ENCODE results near the gene MMEL1.

MMEL1 gene

DNA sequence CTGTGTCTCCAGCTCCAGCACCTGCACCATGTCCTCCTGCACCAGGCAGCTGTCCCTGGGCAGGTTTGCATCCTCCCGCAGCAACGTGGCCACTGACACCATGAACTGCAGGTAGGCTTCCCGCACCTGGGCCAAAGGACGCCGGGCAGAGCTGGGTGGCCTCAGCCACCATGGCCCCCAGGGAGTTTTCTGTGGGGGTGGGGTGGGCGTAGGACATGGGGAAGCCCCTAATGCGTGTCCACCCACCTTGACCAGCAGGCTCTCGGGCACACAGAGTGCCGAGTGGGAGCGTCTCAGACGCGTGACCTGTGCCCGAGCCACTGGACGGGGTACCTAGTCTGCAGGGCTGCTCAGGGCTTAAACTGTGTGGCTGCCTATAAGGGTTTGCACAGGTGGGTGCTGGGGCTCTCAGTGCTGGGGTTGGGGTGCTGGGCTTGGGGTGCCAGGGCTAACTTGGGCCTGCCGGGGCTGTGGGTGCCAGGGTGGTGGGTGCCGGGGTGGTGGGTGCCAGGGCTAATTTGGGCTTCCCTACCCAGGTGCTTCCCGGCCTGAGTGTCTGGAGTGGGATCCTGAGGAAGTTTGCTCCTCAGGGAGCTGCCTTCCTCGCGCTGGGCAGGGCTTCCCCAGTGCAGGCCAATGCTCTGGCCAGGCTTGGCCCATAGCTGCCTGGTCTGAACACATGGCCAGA, 28.5 kb downstream of the MMEL1 start:
- DNase-seq, result no peak

DNA sequence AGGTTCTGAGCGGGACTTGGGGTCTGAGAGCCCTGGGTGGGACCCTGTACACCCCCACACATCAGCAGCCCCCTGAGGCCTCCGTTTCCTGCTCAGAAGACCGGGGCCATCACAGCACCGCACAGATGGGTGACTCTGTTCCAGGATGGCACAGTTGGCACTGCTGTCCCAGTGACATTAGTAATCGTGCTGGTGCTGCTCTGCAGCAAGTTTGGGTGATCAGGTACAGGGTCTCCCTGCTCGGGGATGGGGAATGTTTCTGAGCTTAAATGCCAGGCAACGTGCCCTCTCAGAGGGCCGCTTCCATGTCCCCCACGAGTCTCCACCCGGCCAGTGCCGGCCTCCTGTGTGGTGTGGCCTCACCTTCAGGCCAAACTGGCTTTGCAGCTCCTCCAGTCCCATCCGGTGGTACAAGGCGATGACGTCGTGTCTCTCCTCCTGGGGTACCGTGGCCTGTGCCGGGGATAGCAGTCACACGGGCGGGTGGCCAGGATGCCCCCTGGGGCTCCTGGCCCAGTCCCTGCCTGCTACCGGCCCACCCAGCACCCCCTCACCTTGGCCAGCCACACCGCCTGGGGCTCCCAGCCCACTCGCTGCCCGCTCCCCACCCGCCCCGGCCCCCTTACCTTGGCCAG, 29.2 kb downstream of the MMEL1 start:
- DNase-seq, result no peak

- DNase-seq, result no peak
Observed at GRCh38 chr1:2602866-2603520, 29.8 kb downstream of the MMEL1 start.

DNA sequence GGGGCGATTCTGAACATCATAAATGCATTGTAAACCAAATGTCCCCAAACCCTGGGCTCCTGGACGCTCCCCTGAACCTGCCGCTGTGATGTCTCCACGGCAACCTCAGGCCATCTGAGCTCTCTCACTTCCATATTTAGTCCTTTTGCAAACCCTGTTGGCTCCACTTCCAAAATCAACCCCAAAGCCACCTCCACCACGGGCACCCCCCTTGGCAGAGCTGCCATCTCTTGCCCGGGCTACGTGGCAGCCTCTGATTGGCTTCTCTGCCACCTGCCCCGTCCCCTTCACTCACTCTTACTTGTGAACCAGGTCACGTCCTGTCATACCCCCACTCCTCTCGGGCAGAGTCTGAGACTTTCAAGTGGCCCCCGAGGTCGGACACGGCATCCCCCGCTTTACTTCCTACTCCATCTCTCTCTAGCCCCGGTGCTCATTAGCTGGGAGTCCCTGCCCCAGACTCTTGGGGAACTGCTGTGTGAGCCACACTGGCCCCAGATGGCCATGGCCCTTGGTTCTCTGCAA, 30.4 kb downstream of the MMEL1 start:
- DNase-seq, result no peak

GRCh38 chr1:2601721-2602303, 31.0 kb downstream of the MMEL1 start:
- no peak for DNase-seq

DNA sequence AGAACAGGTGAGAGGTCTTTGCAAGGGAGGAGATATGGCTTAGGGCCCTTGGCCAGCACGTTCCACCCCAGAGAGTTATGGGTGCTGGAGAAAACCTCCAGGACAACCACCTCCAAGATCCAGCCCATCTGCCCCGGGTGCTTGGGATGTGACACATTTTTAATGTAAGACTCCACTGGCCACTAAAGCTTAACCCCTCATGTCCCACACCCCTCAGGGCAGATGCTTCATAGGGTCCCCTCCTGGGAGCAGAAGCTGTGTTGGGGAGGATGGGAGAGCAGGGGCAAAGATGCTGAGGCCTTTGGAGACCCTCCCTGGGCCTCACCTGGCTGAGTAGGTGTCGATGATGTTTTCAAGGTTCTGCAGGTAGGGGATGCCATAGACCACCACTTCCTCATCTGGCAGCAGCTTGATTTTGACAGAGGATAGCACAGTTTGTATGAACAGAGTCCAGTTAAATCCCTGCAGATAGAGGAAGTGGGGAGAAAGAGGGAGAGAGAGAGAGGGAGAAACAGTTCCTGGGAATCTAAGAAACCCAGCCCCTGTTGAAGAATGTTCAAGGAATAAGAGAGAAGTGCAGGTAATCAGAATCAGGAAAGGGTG, 34.4 kb downstream of the MMEL1 start:
- DNase-seq, result no peak

DNA sequence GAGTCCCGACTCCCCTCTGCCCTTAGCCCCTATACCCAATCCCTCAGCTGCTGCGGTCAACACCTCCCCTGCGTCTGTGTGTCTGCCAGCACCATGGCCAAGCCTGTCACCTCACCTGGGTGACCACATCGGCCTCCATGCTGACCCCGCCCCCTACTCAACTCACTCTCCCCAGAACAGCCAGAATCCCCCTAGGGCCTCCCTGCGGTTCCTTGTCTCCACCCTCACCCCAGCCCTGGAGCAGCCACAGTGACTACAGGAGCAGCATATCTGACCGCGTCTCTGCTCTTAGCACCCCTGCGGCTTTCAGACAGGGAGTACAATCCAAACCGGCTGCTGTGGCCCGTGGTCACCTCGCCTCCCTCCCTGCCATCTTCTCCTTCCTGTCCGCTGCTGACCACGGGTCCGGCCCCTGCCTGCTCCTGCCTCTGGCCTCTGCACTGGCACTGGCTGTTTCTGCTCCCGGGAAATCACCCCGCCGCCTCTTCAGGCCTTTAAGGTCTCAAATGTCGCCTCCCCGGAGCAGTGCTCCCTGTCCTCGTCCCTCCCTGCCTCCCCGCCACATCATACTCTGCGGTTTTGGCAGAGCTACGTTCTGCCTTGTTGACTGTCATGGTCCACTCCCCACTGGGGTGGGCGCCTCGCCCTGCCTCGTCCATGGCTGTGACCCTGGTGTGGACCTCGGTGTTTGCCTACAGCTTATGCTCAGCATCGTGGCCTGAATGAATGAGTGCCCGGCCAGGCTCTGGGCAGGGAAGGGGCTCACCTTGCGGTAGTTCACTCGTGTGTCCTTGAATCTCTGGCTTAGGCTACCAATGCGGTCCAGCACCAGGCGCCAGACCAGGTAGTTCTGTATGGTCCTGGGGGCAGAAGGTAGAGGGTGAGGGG, 35.1 kb downstream of the MMEL1 start:
- no peak for DNase-seq

DNA sequence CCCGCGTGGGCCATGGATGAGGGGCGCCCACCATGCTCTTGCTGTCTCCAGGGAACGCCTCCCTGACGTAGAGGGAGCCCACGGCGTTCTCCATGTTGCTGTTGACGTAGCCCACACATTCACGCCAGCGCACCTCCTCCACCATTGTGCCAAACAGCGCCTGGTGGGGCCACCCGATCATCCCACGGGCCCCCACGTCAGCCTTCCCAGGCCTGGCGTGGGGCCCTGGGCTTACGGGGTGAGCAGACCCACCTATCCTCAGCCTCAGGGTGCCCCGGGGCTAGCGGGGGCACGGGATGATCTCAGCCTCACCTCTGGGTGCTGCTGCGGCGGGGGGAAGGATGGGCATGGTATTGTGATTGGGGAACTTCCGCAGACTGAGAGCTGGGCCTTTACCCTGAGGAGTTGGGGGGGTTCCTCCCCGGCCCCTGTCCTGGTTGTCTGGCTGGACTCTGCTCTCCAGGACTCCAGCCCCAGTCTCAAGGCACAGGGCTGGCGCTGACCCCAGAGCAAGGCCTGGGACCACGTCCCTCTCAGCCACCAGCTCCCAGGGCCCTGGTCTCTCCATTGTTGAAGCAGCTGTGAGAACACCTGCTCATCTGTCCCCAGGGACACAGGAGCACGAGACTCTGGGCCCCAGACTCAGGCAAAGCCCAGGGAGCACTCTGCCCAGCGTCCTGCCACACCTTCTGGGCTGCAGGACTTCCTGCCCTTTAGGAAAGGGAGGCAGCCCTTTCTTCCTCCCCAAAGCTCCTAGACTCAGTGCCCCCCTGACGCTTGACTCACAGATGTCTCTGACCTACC, 36.1 kb downstream of the MMEL1 start:
- DNase-seq, result no peak

- no peak for DNase-seq
Observed at GRCh38 chr1:2595812-2596529, 36.8 kb downstream of the MMEL1 start.

- no peak for DNase-seq
Observed at GRCh38 chr1:2595261-2595811, 37.5 kb downstream of the MMEL1 start.

DNA sequence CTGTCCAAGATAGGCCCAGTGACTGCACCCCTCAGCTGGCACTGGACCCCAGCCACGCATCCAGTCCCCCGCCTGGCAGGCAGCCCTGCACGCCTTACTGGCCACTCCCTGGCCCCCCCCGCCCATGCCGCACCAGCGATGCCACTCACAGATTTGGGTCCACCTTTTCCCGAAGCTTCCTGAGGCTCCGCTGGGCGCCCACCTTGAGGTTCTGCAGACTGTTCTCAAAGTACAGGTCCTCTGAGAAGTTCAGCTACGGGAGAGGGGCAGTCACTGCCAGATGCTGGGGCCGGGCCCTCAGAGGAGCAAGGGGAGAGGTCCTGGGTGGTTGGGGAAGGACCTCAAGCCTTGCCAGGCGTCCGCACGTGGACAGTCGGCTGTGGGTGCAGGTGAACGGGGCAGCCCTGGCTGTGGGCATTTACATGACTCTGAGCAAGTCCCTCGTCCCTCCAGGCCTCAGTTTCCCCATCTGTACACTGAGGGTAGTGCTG, 38.1 kb downstream of the MMEL1 start:
- DNase-seq, result no peak

DNA sequence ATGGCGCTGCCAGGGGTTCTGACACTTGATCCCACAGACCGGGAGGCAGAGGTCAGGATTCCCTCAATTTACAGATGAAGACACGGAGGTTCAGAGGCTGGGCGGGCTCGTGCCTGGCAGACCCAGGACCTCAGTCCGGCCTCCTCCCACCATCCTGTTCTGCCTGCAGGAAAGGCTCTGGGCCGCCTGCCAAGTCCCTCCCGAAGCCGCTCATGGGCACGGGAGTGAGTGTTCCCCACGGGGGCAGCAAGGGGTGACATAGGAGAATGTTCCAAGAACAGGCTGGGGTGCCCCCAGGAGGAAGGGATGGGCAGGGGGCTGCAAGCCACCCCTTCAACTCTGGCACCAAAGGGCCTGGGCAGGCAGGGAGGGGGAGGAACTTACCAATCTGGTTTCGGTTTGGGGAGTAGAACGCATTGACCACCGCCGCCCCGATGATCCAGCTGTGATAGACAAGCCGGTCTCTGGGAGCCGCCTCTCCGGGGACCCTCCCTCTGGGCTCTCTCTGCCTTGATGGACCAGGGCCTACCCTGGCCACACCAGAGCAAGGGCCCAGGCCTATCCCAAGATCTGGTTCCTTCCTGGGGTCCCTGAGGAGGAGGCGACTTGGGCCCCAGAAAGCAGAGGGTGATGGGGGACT, 38.7 kb downstream of the MMEL1 start:
- peak; percentile 72 for DNase-seq

- DNase-seq, result no peak
Observed at GRCh38 chr1:2593251-2593878, 39.5 kb downstream of the MMEL1 start.

DNA sequence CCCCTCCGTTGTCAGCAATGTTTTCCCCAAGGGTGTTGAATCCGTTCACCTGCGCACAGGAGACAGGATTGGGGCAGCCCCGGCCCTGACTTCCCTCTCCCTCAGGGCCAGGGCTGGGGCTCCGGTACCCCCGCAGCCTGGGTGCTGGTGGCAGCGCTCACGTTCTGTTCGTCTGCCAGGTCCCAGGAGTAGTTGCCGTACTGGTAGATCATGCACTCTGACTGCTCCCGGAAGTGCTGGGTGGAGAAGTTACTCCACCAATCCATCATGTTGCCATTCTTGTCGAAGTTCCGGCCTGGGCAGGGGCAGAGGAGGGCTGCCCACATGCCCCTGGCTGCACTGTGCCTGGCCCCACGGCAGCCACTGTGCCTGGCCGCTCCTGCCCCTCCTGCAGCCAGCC, 40.1 kb downstream of the MMEL1 start:
- DNase-seq, result no peak

GRCh38 chr1:2591581-2592261, 41.1 kb downstream of the MMEL1 start:
- no peak for DNase-seq

GRCh38 chr1:2591233-2591580, 41.6 kb downstream of the MMEL1 start:
- DNase-seq, result no peak

DNA sequence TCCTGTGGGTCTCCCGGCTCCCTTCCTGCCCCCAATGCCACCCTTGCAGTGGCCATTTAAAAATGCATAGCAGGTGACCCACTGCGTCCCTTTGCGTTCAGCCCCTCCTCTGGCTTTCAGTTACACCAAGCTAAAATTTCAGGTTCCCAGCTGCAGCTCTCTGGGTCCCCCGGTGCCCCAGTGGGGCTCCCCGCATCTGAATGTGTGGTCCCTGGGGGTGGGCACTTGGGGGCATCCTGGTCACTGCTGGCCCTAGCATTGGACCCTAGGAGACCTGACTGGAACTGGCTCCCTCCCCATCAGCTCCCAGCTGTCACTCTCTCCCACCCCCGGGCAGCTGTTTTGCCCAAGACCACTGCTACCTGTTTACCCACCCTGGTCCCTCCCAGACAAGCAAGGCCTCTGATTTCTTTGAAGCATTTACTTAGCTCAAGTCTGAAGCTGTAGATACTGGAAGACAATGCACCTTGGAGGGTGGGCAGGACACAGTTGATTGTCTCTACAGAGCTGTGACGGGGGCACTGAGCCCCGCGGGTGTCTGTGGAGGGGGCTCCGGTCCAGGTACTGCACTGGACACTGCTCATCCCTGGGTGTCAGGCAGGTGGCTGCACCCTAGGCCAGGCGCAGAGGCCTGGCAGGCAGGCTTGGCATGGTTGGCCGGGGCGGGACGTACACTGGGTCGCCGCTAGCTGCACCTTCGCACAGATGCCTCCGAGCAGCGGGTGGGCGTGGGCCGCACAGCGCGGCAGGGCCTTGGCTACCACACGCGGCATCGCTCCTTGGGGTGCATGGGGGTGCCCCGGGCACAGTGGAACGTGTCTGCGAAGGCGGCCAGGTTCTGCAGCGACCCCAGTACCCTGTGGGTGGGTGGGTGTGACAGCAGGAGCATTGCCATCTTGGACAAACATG, 42.3 kb downstream of the MMEL1 start:
- no peak for DNase-seq

All from DMS79 treated with DMSO at 0.1 percent for 48 hours (cell line).